Measurements from ENCODE around the gene WFDC5.

WFDC5 gene

DNA sequence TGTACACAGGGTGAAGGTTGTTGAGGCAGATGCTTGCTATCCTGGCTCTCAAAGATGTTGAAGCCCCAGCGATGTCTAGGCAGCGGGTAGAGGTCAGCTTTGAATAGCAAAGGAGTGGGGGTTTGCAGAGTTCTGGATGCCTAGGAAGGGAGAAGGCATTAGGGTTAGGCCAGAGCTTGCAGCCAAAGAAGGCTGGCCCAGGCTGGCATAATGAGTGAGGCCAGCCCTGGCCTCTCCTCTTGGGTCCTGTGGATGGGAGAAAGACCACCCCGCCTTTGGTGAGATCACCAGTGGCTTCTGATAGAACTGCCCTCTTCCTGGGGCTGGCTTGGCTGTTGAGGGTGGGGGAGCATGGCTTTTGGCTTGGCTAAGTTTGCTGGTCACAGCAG, 406 bp upstream of the WFDC5 start:
- no peak for DNase-seq (ENCODE audit: low read depth)

DNA sequence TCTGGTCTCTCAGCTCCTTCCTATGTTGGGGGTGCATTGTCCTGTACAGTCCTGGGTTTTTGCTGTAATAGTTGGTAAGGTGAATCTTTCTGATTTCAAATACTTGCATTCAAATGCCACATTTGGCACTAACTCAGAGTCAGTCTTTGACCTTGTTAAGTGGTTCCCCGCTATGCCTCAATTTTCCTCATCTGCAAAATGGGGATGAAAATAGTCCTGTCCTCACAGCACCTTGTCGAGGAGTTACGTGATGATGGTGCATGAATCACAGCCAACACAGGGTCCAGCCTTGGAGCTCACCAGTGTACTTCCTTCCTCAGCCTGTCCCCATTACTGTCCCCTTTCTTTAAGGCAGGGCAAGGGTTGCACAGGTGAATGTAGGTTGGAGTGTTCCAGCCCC, 1.1 kb downstream of the WFDC5 start:
- DNase-seq (ENCODE audit: low read depth) = no peak

DNA sequence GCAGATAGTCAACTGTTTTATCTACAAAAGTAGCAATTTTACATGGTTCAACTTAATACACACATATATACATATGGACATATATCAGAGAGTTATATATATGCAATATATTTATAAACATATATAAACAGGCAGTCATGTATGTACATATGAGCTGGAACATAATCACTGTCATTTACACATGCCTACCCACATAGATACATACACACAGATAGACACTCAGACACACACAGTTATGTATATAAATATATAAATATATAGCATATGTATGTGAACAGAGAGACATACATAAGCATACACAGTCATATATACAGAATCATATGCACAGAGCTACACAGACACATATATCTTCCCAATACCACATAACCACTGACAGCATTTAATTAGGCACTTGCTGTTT, 2.2 kb downstream of the WFDC5 start:
- DNase-seq (ENCODE audit: low read depth) = no peak

DNA sequence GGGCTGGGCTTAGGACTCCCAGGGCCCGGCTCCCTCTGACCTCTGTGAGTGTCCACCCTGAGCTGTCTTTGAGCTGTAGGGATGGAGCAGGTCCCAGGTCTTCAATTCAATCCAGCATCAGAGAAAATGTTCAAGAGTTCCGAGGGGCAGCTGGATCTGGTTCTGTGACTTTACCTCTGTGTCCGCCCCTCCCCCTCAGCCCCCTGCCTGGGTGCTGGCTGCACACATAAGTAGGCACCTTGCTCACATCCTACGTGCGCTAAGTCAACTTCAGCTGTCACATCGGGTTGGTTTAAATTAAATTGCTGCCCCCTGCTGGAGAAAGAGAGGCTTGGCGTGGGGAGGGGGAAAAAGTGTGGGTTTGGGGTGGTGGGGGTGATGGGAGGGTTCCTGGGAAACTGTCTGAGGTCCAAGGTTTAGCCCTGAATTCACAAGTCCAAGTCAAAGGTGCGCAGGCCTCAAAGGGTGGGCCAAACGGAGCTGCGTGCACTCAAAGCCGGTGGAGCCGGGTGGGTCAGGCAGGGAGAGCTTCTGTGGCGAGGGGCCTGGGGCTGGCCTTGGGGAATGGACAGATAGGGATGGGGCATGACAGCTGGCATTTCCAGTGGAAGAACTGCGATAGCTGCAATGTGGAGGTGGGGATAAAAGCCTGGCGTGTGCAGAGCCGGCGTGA, 3.0 kb downstream of the WFDC5 start:
- no peak for DNase-seq (ENCODE audit: low read depth)

DNA sequence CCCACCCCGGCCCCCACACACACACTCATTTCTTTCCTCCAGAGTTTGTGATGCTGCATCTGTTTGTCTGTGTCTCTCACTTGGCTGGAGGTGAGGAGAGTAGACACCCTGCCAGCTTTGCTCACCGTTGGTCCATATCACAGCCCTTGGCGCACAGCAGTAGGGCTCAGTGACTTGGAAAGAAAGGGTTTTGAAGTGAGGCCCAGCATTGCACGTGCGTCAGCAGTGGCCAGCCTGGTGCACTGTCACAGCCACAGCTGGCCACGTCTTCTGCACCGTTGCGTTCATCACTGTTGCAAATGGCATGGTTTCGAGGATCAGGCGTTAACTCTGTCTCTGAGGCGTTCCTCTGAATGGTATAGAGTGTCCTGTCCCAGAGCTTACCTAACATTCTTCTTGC, 3.7 kb downstream of the WFDC5 start:
- no peak for DNase-seq (ENCODE audit: low read depth)

DNA sequence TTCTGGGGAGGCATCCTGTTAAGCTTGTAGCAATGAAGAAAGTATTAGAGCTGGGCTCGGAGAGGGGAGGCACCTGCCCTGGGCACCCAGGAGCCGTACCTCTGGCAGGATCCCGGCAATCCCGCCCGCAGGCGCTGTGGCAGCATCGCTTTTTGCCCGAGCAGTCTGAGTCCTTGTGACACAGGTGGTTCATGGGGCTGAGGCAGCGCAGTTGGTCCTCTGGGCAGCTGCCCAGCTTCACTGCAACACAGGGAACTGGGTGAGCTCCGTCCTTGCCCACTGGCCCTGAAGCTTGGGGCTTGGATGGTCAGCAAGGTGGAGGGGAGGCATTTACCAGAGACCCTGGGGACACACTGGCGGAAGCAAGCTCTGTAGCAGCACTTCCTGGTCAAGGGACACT, 4.7 kb downstream of the WFDC5 start:
- no peak for DNase-seq (ENCODE audit: low read depth)

DNA sequence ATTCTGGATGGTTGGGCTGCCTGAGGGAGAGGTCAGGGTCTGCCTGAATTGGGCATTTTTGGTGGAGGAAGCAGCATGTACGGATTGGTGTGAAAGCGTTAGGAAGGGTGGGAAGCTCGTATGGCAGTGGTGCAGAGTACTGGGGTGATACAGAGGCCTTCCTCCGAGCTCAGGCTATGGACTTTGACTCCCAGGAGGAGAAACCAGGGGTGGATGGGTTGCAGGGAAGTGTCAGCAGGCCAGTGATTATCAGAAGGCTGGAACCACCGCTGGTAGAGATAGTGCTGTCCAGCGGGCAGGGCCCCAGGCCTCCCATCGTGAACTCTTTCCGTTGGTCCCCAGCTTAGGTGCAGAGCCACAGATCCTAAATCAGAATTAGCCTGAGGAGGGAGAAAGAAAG, 5.3 kb downstream of the WFDC5 start:
- no peak for DNase-seq (ENCODE audit: low read depth)

DNA sequence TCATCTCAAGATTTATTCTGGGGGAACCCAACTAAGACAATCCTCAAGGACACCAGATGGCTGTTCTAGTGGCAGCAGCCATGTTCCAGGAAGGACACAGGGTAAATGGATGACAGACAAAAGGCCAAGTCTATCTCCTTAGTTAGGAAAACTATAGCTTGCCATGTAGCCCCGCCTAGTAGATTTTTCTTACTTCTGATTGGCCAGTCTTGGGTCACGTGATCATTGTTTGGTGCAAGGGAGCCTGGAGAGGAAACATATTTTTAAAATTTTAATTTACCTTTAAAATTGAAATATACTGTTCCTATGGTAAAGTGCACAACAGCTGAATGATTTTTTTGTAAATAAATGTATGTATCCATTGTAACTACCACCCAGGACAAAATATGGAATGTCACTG, 9.7 kb downstream of the WFDC5 start:
- DNase-seq (ENCODE audit: low read depth) = no peak

DNA sequence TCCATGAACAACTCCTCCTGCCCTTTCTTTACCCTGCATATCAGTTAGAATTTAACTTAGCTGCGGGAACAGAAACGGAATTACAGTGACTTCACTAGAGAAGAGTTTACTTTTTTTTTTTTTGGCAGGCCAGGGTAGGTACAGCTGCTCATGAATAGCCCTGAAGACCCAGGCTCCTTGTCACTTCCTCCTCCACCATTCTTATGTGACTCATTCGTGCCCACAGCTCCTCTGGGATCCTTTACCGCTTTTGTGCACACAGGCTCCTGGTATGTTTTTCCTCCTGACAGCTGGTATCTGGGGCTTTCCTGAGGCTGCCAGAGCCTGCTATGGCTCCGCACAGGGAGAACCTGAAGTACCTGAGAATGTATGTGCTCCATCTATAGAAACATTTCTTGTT, 10.2 kb downstream of the WFDC5 start:
- DNase-seq (ENCODE audit: low read depth) = no peak

DNA sequence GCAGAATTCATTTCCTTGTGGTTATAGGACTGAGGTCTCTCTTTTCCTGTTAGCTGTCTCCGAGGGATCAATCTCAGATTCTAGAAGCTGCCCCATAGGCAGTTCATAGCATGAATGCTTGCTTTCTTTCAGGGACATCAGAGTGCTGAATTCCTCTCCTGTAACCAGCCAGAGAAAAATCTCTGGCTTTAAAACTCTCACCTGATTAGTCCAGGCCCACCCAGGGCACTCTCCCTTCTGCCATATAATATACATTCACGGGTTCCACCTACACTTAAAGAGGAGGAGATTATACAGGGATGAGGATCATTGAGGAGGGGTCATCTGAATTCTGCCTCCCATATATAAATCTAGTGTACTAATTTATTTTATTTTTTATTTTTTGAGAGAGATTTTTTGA, 11.9 kb downstream of the WFDC5 start:
- DNase-seq (ENCODE audit: low read depth) = no peak

DNA sequence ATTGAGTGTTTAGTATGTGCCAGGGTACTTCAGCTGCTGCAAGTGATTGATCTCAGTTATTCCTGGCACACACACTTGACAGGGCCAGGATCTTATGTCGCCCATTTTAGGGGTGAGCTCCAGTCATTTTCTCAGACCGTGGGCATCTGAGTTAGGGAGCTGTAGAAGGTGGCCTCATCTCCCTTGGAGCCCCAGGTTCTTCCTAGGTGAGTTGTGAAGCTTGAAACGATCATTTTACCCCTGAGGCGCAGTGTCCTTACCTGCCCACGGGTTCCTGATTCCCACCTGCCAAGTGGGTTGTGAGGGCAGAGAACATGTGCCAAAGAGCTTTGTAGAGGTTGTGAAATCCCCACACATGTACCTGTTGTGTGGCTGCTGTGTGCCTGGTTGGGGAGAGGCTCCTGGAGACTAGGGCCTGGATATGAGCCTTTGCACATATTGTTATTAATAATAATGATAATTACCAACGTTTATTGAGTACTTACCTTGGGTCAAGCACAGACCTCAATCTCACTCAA, 13.6 kb downstream of the WFDC5 start:
- no peak for DNase-seq (ENCODE audit: low read depth)

DNA sequence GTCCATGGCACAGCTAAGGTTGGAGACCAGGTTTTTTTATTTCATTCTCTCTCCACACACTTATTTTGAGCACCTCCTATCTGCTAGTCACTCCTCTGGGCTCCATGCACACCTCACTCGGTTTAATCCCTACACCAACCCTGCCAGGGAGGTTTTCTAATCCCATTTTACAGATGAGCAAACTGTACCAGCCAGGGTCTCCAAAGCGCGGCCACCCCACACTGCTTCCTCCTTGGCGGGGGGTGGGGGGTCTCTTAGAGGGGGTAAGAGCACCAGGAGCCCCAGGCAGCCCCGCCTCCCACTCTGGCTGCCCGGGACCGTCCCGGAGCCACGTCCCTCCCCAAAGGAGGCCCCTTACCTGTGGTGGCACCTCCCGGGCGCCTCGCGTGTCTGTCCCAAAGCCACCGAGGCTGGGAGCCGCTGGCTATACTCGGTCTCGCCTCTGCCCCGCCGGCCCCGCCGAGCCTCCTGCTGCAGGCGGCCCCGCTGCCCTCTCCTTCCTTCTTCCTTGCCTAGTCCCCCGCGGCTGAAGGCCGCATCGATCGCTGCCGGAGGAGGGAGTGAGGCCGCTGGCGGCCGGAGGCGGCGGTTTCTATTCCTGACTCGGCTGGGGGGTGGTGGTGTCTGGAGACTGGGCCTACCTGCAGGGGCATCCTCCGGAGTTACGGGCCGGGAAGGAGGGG, 14.3 kb downstream of the WFDC5 start, which contains the start of gene KCNS1:
Gene KCNS1, minus strand, starts transcription at position 565 of the 683 bp plus-strand sequence. CDS start 1,891 bp downstream, outside the sequence.
- DNase-seq (ENCODE audit: low read depth) = no peak

DNA sequence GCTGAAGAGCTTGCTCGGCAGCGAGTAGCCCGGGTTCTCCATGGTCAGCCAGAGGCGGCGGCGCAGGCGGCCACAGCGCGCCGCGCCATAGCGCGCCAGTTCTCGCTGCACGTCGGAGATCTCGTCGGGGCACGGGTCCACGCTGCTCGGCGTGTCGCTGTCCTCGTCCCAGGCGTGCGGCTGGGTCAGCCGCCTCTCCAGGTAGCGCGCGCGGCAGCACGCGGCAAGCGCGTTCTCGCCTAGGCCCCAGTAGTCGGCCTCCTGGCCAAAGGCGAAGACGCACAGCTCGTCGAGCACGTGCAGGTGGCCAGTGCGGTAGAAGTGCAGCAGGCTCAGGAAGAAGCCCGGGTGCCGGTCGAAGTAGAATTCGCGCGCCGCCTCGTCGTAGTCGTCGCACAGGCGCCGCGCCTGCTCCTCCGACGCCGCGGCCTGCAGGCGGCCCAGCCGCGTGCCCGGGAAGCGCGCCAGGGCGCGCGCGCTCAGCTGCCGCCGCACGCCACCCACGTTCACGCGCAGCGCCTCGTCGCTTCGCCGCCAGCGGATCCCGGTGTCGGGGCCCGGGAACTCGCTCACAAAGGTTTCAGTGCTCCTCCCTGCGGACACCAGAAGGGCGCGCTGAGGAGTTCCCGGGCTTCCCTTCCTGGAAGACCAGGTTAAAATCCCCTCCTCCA, 16.7 kb downstream of the WFDC5 start:
- DNase-seq (ENCODE audit: low read depth) = no peak

DNA sequence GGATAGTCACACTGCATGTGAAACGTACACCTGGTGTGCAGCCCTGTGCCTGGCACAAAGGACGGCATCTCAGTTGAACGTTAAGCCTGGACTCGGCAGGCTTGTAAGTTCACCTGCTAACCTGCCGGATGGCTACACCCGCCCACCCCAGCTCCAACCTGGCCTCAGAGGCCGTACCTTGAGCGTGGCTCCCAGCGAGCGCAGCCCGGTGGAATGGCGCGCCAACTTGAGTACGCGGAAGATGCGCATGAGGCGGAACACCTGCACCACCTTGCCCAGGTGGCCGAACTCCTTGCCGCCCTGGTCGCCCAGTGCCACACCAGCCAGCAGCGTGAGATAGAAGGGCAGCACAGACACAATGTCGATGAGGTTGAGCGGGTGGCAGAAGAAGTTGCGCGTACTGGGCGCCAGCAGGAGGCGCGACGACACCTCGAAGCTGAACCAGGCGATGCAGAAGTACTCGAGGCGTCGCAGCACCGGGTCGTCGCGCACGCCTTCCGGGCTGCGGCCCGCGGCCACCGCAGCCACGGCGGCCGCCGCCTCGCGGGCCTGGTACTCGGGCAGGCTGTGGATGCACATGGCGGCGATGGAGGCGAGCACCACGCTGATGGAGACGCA, 17.4 kb downstream of the WFDC5 start:
- no peak for DNase-seq (ENCODE audit: low read depth)

DNA sequence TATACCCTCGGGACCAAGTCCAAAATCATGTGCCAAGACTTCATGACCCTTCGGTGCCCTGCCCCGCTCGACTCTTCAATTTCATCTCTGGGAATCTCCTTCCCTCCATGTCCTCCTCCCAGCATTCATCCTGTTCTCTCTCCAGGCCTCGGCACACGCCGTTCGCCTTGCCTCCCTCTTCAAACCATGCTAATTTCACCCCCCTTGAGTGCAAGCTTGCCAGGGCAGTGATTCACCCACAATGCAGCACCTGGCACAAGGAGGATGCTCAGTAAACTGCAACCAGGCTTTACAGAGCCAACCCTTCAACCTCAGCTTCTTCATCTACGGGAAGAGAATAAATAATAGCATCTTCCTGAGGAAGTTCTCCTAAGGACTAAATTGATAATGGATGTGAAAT, 18.2 kb downstream of the WFDC5 start:
- DNase-seq (ENCODE audit: low read depth) = no peak

DNA sequence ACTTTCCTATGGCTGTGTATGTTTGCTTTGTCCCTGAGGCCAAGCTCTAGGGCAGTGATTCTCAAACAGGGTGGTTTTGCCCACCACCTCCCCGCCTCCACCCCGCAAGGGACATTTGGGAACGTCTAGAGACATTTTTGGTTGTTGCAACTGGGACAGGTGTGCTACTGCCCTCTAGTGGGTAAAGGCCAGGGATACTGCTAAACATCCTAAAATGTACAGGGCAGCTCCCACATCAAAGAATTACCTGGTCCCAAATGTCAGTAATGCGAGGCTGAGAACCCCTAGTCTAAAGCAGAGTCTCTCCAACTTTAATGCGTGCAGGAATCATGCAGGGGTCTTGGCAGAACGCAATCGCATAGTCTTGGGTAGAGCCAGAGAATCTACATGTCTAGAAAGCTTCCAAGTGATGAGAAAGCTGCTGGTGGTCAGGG, 19.2 kb downstream of the WFDC5 start:
- DNase-seq (ENCODE audit: low read depth) = peak; percentile 31

DNA sequence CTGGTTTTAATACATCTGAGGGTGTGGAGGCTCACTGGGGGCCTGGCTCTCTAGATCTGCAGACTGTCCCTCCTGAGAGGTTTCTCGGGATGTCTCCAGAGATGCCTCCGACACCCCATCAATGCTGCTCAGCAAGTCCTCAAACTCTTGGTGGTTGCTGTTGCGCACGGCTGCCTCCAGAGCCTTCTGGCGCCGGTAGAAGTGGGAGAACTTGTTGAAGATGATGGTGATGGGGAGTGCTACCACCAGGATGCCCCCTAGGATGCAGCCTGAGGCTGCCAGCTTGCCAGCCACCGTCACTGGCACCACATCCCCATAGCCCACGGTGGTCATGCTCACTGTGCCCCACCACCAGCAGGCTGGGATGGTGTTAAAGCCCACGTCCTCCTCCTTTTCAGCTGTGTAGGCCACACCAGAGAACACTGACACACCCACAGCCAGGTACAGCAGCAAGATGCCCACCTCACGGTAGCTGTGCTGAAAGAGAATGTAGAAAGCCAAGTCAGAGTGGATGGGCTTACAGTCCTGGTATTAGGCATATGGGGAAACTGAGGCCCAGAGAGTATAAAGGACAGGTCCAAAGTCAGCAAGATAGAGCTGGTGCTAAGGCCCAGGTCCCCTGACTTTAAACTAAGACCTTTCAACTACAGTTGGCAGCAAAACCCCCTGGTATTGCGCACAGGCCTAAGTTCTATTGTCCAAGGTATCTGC, 20.0 kb downstream of the WFDC5 start:
- no peak for DNase-seq (ENCODE audit: low read depth)

DNA sequence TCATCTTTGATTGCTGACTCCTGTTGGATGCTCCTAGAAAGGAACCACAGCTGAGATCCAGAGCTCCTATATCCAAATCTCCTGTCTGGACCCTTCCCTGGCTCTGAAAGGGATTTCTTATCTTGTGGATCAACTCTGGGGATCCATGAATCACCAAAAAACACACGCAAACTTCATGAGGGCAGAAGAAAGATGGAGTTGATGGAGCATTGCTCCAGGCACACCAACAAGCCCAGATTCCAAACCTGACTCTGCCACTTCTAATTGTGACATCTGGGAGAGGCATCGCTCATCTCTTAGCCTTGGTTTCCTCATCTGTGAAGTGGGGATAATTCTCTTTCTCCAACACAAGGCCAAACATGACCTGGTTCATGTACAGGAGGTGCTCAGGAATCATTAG, 20.8 kb downstream of the WFDC5 start:
- no peak for DNase-seq (ENCODE audit: low read depth)

DNA sequence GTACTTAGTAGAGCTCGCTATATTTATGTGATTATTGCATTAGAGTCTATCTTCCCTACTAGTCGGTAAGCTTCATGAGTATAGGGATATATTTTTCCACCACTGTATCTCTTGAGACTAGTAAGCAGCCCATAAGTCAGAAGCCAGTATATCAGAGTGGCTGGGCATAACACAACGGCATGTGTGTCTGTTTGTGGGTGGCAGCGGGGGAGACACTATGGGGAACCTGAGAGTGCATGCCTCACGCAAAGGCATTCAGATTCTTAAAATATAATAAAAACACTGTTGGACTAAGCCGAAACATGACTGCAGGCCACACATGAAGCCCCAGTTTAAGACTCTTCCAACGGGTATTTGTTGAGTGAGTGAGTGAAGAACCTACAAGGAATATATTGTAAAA, 22.1 kb downstream of the WFDC5 start:
- no peak for DNase-seq (ENCODE audit: low read depth)

DNA sequence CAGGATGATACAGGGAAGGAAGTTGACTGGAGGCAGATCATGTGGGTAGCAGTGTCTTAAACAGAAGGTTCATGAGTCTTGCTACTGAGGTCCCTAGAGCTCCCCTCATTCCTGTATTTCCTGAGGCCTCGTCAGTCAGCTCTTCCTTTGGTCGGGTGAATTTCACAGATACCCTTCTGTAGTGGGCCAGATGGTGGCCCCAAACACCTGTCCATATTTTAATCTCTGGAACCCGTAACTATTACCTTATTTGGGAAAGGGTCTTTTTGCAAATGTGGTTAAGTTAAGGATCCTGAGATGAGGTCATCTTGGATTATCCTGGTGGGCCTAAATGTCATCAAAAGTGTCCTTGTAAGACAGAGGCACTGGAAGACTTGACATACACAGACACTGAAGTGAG, 23.6 kb downstream of the WFDC5 start:
- DNase-seq (ENCODE audit: low read depth) = no peak

DNA sequence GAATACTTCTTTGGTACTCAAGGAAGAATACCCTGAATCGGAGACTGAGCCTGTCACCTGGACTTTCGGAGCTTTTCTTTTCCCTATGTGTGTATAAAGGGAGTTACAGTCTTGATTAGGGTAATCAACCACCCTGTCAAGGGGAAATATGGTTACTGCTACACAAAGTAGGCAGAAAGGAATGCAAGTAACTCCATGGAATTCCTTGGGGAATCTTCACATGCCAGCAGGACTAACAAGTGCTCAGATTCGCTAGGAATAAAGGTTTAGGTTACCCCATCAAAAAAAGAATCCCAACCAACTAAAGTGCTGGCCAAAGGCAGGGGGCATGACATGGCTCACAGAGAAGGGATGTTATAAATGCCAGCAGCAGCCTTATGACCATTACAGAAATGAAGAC, 24.5 kb downstream of the WFDC5 start:
- no peak for DNase-seq (ENCODE audit: low read depth)

DNA sequence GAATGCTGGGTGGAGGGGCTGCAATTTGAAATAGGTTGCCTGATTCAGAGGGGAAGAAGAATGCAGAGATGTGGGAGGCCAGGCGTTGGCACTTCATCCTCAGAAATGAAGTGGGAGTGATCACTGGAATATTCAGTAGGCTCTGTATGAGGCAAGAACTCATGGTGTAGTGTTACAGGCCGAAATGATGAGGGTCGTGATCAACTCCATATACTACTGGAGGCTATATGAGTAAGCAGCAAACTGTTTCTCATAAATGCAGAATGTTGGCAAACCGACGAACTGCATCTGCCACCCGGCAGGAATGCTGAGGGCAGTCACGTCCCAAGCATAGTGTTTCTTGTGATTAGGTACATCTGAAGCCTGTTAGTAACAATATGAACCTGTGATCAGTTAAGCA, 26.7 kb downstream of the WFDC5 start:
- DNase-seq (ENCODE audit: low read depth) = no peak

All from activated gamma-delta T cell treated with anti-CD3 and anti-CD28 coated beads, Interleukin-2, amount 50 U/mL, for 16 hours (primary cell).